Sigmoid colon (tissue), 4 donors: ENCODE measurements around the gene BID.

Experiments used
- EP300 ChIP-seq, 4 donors: sonication (generic); formaldehyde crosslinking; IDR thresholded peaks; one replicate each; pipeline ENCODE4 v1.6.1; 2017; ENCODE audit warnings: antibody characterized with exemption in 4 of 4
- POLR2A ChIP-seq, 2 donors: fragments of 450-650 bp; IDR thresholded peaks; one replicate each; pipeline ENCODE4 v1.6.1; 2016; ENCODE audit warnings: antibody characterized with exemption in 2 of 2, mild to moderate bottlenecking in 2 of 2, moderate library complexity in 2 of 2
- TF ChIP-seq, protein P1 (sequence below), 4 experiments: fragments of 450-650 bp in 3 of 4; fragments of 200-600 bp in 1 of 4; IDR thresholded peaks; one replicate each; pipeline ENCODE4 v1.5.1; 2016 to 2019; ENCODE audit warnings: antibody characterized with exemption in 4 of 4, mild to moderate bottlenecking in 3 of 4, moderate library complexity in 2 of 4

DNA sequence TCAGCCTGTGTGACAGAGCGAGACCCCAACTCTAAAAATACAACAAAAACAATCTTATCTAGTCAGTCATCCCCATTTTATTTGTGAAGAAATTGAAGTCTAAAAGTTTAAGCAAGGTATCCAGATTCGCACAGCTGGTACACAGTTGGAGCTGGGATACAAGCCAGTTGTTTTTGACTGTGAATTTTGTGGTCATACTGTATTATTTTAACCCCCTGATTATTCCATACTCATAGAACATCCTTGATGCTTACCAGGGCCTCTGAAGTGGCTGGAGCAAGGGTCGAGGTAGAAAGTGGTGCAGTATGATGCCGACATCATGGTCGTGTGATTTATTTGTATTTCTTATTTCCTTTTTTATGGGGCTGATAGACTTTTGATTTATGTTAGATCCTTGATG, 50.0 kb downstream of the BID start:
- TF ChIP-seq POLR2A (IDR thresholded peaks at IDR 0.05) (no peak), EP300 (IDR thresholded peaks at IDR 0.05) (no peak)
- TF ChIP-seq, protein P1, sequence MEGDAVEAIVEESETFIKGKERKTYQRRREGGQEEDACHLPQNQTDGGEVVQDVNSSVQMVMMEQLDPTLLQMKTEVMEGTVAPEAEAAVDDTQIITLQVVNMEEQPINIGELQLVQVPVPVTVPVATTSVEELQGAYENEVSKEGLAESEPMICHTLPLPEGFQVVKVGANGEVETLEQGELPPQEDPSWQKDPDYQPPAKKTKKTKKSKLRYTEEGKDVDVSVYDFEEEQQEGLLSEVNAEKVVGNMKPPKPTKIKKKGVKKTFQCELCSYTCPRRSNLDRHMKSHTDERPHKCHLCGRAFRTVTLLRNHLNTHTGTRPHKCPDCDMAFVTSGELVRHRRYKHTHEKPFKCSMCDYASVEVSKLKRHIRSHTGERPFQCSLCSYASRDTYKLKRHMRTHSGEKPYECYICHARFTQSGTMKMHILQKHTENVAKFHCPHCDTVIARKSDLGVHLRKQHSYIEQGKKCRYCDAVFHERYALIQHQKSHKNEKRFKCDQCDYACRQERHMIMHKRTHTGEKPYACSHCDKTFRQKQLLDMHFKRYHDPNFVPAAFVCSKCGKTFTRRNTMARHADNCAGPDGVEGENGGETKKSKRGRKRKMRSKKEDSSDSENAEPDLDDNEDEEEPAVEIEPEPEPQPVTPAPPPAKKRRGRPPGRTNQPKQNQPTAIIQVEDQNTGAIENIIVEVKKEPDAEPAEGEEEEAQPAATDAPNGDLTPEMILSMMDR (IDR thresholded peaks at IDR 0.05): no peak
